ENCODE results near the gene PRKAA2. TPM values are rescaled to one million over a fixed set of nuclear protein-coding genes. Genes with fewer than 3 reads are reported as not detected.

Gene PRKAA2
- total and polyA plus RNA-seq, 2 of the 13 experiments (the other 11 are each of a cell fraction or from before 2014, with no cell fraction given), result 6.0 to 7.5 TPM

DNA sequence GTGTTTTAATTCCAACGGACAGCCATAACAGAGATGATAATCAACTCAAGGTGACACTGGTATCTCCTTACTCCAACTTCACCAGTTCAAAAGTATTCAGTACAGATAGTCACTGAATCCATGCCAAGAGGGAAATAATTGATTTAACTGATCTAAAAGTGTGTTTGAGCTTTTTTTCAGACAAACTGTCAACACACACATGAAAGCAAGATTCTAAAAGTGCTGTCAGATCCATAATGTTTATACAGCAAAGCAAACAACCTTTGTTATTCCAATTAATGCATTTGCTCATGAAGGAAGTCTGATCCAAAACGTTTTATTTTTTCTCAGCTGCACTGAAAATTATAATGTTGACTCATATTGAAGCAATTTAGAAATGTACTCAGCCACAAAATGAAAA is 5.9 kb upstream of the PRKAA2 start (continued):
- TF ChIP-seq, protein P1, sequence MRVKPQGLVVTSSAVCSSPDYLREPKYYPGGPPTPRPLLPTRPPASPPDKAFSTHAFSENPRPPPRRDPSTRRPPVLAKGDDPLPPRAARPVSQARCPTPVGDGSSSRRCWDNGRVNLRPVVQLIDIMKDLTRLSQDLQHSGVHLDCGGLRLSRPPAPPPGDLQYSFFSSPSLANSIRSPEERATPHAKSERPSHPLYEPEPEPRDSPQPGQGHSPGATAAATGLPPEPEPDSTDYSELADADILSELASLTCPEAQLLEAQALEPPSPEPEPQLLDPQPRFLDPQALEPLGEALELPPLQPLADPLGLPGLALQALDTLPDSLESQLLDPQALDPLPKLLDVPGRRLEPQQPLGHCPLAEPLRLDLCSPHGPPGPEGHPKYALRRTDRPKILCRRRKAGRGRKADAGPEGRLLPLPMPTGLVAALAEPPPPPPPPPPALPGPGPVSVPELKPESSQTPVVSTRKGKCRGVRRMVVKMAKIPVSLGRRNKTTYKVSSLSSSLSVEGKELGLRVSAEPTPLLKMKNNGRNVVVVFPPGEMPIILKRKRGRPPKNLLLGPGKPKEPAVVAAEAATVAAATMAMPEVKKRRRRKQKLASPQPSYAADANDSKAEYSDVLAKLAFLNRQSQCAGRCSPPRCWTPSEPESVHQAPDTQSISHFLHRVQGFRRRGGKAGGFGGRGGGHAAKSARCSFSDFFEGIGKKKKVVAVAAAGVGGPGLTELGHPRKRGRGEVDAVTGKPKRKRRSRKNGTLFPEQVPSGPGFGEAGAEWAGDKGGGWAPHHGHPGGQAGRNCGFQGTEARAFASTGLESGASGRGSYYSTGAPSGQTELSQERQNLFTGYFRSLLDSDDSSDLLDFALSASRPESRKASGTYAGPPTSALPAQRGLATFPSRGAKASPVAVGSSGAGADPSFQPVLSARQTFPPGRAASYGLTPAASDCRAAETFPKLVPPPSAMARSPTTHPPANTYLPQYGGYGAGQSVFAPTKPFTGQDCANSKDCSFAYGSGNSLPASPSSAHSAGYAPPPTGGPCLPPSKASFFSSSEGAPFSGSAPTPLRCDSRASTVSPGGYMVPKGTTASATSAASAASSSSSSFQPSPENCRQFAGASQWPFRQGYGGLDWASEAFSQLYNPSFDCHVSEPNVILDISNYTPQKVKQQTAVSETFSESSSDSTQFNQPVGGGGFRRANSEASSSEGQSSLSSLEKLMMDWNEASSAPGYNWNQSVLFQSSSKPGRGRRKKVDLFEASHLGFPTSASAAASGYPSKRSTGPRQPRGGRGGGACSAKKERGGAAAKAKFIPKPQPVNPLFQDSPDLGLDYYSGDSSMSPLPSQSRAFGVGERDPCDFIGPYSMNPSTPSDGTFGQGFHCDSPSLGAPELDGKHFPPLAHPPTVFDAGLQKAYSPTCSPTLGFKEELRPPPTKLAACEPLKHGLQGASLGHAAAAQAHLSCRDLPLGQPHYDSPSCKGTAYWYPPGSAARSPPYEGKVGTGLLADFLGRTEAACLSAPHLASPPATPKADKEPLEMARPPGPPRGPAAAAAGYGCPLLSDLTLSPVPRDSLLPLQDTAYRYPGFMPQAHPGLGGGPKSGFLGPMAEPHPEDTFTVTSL (CRISPR knock-in tag; IDR thresholded peaks at IDR 0.05; ENCODE audit: borderline replicate concordance), result peak; percentile 50; the same call in 1 of the 2 replicates
- TF ChIP-seq KAT2B (IDR thresholded peaks at IDR 0.05; ENCODE audit: borderline replicate concordance, low read depth, low read length), result peak; percentile 67; the same call in 1 of the 2 replicates
- TF ChIP-seq, protein P2, sequence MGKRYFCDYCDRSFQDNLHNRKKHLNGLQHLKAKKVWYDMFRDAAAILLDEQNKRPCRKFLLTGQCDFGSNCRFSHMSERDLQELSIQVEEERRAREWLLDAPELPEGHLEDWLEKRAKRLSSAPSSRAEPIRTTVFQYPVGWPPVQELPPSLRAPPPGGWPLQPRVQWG (CRISPR knock-in tag; IDR thresholded peaks at IDR 0.05; ENCODE audit: borderline replicate concordance, low read depth), result no peak
- TF ChIP-seq, protein P3, sequence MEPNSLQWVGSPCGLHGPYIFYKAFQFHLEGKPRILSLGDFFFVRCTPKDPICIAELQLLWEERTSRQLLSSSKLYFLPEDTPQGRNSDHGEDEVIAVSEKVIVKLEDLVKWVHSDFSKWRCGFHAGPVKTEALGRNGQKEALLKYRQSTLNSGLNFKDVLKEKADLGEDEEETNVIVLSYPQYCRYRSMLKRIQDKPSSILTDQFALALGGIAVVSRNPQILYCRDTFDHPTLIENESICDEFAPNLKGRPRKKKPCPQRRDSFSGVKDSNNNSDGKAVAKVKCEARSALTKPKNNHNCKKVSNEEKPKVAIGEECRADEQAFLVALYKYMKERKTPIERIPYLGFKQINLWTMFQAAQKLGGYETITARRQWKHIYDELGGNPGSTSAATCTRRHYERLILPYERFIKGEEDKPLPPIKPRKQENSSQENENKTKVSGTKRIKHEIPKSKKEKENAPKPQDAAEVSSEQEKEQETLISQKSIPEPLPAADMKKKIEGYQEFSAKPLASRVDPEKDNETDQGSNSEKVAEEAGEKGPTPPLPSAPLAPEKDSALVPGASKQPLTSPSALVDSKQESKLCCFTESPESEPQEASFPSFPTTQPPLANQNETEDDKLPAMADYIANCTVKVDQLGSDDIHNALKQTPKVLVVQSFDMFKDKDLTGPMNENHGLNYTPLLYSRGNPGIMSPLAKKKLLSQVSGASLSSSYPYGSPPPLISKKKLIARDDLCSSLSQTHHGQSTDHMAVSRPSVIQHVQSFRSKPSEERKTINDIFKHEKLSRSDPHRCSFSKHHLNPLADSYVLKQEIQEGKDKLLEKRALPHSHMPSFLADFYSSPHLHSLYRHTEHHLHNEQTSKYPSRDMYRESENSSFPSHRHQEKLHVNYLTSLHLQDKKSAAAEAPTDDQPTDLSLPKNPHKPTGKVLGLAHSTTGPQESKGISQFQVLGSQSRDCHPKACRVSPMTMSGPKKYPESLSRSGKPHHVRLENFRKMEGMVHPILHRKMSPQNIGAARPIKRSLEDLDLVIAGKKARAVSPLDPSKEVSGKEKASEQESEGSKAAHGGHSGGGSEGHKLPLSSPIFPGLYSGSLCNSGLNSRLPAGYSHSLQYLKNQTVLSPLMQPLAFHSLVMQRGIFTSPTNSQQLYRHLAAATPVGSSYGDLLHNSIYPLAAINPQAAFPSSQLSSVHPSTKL (CRISPR knock-in tag; IDR thresholded peaks at IDR 0.05), result peak; percentile 83
- no peak for TF ChIP-seq ZMYM3 (CRISPR knock-in tag; IDR thresholded peaks at IDR 0.05)
- no peak for TF ChIP-seq ZZZ3 (CRISPR knock-in tag; IDR thresholded peaks at IDR 0.05; ENCODE audit: borderline replicate concordance)
- TF ChIP-seq SAP130 (CRISPR knock-in tag; IDR thresholded peaks at IDR 0.05; ENCODE audit: low read depth), result peak; percentile 43; the same call in 1 of the 2 replicates
- TF ChIP-seq EP300 (IDR thresholded peaks at IDR 0.05; ENCODE audit: low read depth in 2 of 2, low read length in 2 of 2), result peak in 1 of 2 experiments; percentile 67; a peak in 2 of 4 replicates
- TF ChIP-seq EP300 (CRISPR knock-in tag; IDR thresholded peaks at IDR 0.05; ENCODE audit: borderline replicate concordance), result no peak
- TF ChIP-seq CREM (IDR thresholded peaks at IDR 0.05), result peak; percentile 67
- TF ChIP-seq CREM (CRISPR knock-in tag; IDR thresholded peaks at IDR 0.05), result no peak
- TF ChIP-seq, protein P4, sequence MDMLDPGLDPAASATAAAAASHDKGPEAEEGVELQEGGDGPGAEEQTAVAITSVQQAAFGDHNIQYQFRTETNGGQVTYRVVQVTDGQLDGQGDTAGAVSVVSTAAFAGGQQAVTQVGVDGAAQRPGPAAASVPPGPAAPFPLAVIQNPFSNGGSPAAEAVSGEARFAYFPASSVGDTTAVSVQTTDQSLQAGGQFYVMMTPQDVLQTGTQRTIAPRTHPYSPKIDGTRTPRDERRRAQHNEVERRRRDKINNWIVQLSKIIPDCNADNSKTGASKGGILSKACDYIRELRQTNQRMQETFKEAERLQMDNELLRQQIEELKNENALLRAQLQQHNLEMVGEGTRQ (IDR thresholded peaks at IDR 0.05; ENCODE audit: low read depth, low read length), result no peak
- TF ChIP-seq, protein P4 (CRISPR knock-in tag; IDR thresholded peaks at IDR 0.05; ENCODE audit: borderline replicate concordance), result no peak
- TF ChIP-seq ISL2 (CRISPR knock-in tag; IDR thresholded peaks at IDR 0.05), result peak; percentile 74; the same call in 1 of the 2 replicates
- no peak for TF ChIP-seq FIP1L1 (IDR thresholded peaks at IDR 0.05; ENCODE audit: borderline replicate concordance, insufficient read depth, low read depth, low read length)
- peak; percentile 63; the same call in 1 of the 2 replicates for TF ChIP-seq HMG20A (CRISPR knock-in tag; IDR thresholded peaks at IDR 0.05; ENCODE audit: borderline replicate concordance)
- TF ChIP-seq NONO (IDR thresholded peaks at IDR 0.05), result no peak
- no peak for TF ChIP-seq NONO (CRISPR knock-in tag; conservative IDR thresholded peaks at IDR 0.05)

All from HepG2 (cell line).